OCI-LY7 (cell line): ENCODE measurements around the gene RPL3.

ENCODE experiments used
- EZH2phosphoT487 ChIP-seq: fragments of 200-600 bp; sonication (generic); IDR thresholded peaks from 2 replicates; pipeline ENCODE4 v1.6.1; 2018; ENCODE audit warnings: low read depth, borderline replicate concordance, mild to moderate bottlenecking, mixed run types, antibody characterized with exemption, low read length, moderate library complexity, mixed read lengths
- TF ChIP-seq, protein P1 (sequence below): fragments of 200-600 bp; sonication (generic); conservative IDR thresholded peaks from 2 replicates; pipeline ENCODE4 v1.5.1; 2014; ENCODE audit warnings: mild to moderate bottlenecking, antibody characterized with exemption, low read length, moderate library complexity, mixed read lengths

DNA sequence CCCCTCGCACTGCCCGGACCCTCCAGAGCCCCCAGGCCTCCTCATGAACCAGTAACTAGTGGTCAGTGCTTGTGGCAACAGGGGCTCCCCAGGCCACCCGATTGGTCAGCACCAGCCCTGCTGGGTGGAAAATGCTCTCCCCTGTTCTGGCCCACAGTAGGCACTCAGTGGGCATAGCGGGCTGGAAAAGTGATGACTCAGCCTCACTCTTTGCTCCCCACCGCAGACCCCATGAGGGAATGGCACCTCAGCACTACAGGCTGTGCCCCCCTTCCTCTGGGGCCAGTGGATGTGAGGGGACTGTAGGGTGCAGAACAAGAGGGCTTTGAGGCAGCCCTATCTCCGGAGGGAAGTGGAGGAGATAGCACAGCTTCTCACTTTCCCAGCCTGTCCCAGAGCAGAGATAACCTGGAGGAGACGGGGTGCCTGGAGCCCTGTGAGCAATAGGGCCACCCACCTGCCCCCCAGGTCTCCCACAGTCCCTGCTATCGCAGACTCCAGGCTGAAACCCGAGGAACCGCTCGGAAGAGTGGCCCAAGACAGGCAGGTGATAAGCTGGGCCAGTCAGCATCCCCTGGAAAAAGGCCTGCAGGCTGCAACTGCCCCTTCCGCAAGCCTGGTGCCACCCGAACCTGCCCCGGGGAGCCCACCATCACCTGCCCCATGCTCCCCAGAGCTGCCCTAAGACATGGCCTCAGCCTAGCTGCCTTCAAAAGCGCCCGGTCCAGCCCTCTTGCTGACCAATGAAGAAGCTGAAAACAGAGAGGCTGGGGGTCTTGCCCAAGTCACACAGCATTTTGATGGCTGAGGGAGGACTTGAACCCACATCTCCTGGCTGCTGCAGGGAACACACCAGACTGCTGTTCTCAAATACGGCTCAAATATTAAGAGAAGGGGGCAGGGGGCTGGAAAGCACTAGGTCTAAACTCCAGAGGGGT lies 45.2 kb downstream of the RPL3 start:
- TF ChIP-seq, protein P1, sequence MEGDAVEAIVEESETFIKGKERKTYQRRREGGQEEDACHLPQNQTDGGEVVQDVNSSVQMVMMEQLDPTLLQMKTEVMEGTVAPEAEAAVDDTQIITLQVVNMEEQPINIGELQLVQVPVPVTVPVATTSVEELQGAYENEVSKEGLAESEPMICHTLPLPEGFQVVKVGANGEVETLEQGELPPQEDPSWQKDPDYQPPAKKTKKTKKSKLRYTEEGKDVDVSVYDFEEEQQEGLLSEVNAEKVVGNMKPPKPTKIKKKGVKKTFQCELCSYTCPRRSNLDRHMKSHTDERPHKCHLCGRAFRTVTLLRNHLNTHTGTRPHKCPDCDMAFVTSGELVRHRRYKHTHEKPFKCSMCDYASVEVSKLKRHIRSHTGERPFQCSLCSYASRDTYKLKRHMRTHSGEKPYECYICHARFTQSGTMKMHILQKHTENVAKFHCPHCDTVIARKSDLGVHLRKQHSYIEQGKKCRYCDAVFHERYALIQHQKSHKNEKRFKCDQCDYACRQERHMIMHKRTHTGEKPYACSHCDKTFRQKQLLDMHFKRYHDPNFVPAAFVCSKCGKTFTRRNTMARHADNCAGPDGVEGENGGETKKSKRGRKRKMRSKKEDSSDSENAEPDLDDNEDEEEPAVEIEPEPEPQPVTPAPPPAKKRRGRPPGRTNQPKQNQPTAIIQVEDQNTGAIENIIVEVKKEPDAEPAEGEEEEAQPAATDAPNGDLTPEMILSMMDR: no peak
- TF ChIP-seq EZH2phosphoT487: no peak
